SK-N-SH (cell line): ENCODE results near the gene TUT4. TPM values are rescaled to one million over a fixed set of nuclear protein-coding genes. Genes with fewer than 3 reads are reported as not detected.

Experiments used
- CTCF ChIA-PET: fragments of 300-600, 350-600 bp; formaldehyde crosslinking; extraction: SDS; loops from one replicate; lab custom pipeline; 2021; lab: Yijun Ruan, JAX
- POLR2A ChIA-PET: fragments of 350-600 bp; sonication (Branson Sonifier 250); formaldehyde crosslinking; extraction: SDS; loops from one replicate; lab custom pipeline; 2020; ENCODE audit warnings: antibody characterized with exemption, inconsistent platforms; lab: Yijun Ruan, JAX
- DNase-seq: peaks from one replicate; pipeline ENCODE4 v3.0.0; 2012
- H2AFZ ChIP-seq: fragments of 200-600 bp; sonication (generic); 2 replicates; pipeline ENCODE4 v1.8.1; 2016; ENCODE audit warnings: antibody characterized with exemption, mild to moderate bottlenecking, low read depth
- H3F3A ChIP-seq: fragments of 200-600 bp; sonication (generic); replicated peaks from 2 replicates; pipeline ENCODE3; 2016; ENCODE audit warnings: antibody characterized with exemption, mild to moderate bottlenecking; ENCODE audit not compliant: insufficient read depth
- H3K27ac ChIP-seq, 2 experiments: fragments of 200-500 bp in 1 of 2; fragments of 200-600 bp in 1 of 2; sonication (Bioruptor generic) in 1 of 2; sonication (generic), shearing (Covaris generic) in 1 of 2; 2 replicates each; pipeline versions ENCODE4 v1.5.1 to v1.6.1; 2014 to 2016; ENCODE audit warnings: low read depth in 2 of 2, inconsistent platforms in 1 of 2, low read length in 1 of 2, mild to moderate bottlenecking in 1 of 2, mixed read lengths in 1 of 2
- H3K27me3 ChIP-seq: fragments of 200-600 bp; sonication (generic), shearing (Covaris generic); 2 replicates; pipeline ENCODE4 v1.6.1; 2016; ENCODE audit warnings: mixed run types; ENCODE audit not compliant: insufficient read depth
- H3K36me3 ChIP-seq, 2 experiments: fragments of 200-500 bp in 1 of 2; fragments of 200-600 bp in 1 of 2; sonication (Bioruptor generic) in 1 of 2; sonication (generic) in 1 of 2; replicated peaks in 1 of 2; 2 replicates each; pipeline versions ENCODE3 to v1.5.1; 2014 to 2016; ENCODE audit warnings: low read length in 1 of 2, mild to moderate bottlenecking in 1 of 2; ENCODE audit not compliant: insufficient read depth in 2 of 2, control insufficient read depth in 1 of 2
- H3K4me1 ChIP-seq, 2 experiments: fragments of 200-500 bp in 1 of 2; fragments of 200-600 bp in 1 of 2; sonication (Bioruptor generic) in 1 of 2; sonication (generic), shearing (Covaris generic) in 1 of 2; 2 replicates each; pipeline versions ENCODE4 v1.5.1 to v1.6.1; 2014 to 2016; ENCODE audit warnings: low read depth in 1 of 2, low read length in 1 of 2, mixed run types in 1 of 2; ENCODE audit not compliant: insufficient read depth in 2 of 2, control insufficient read depth in 1 of 2
- H3K4me2 ChIP-seq: fragments of 200-600 bp; sonication (generic), shearing (Covaris generic); 2 replicates; pipeline ENCODE4 v1.6.1; 2017; ENCODE audit warnings: mixed run types
- H3K4me3 ChIP-seq, 2 experiments: fragments of 200-500 bp in 1 of 2; fragments of 200-600 bp in 1 of 2; sonication (Bioruptor generic) in 1 of 2; sonication (generic), shearing (Covaris generic) in 1 of 2; 2 replicates each; pipeline versions ENCODE4 v1.5.1 to v1.8.1; 2014 to 2016; ENCODE audit warnings: low read depth in 2 of 2, inconsistent platforms in 1 of 2, low read length in 1 of 2, mild to moderate bottlenecking in 1 of 2, mixed read lengths in 1 of 2, moderate library complexity in 1 of 2
- H3K79me2 ChIP-seq: fragments of 200-600 bp; sonication (generic); 2 replicates; pipeline ENCODE4 v1.8.1; 2017; ENCODE audit warnings: mild to moderate bottlenecking; ENCODE audit not compliant: insufficient read depth
- H3K9ac ChIP-seq: fragments of 200-600 bp; sonication (generic); 2 replicates; pipeline ENCODE4 v1.6.1; 2017; ENCODE audit warnings: mixed run types
- H3K9me2 ChIP-seq: fragments of 200-600 bp; sonication (generic); 2 replicates; pipeline ENCODE4 v1.6.1; 2017; ENCODE audit warnings: mixed run types
- H3K9me3 ChIP-seq: fragments of 200-600 bp; sonication (generic); 2 replicates; pipeline ENCODE4 v1.6.1; 2017; ENCODE audit warnings: mixed run types, mild to moderate bottlenecking, moderate library complexity
- H4K20me1 ChIP-seq: fragments of 200-600 bp; sonication (generic); 2 replicates; pipeline ENCODE4 v1.6.1; 2017; ENCODE audit warnings: mild to moderate bottlenecking, mixed run types; ENCODE audit not compliant: insufficient read depth
- EP300 ChIP-seq, 2 experiments: IDR thresholded peaks; 2 replicates each; pipeline versions ENCODE4 v1.4.0 to v1.6.1; 2012; ENCODE audit warnings: borderline replicate concordance in 1 of 2, low read depth in 1 of 2, low read length in 1 of 2
- FOXJ3 ChIP-seq: sonication (generic); formaldehyde crosslinking; IDR thresholded peaks from 2 replicates; pipeline ENCODE4 v1.5.1; 2020; ENCODE audit warnings: mild to moderate bottlenecking, missing genetic modification reagents
- GABPA ChIP-seq: IDR thresholded peaks from 2 replicates; pipeline ENCODE4 v1.4.0; 2012; ENCODE audit warnings: low read depth, mild to moderate bottlenecking
- GATA2 ChIP-seq: sonication (generic); formaldehyde crosslinking; IDR thresholded peaks from 2 replicates; pipeline ENCODE4 v1.5.0; 2020; ENCODE audit warnings: mild to moderate bottlenecking, missing genetic modification reagents
- JUND ChIP-seq: IDR thresholded peaks from 2 replicates; pipeline ENCODE4 v1.4.0; 2012
- NFIC ChIP-seq: IDR thresholded peaks from 2 replicates; pipeline ENCODE4 v1.4.0; 2012; ENCODE audit warnings: borderline replicate concordance
- POLR2AphosphoS5 ChIP-seq: IDR thresholded peaks from 2 replicates; pipeline ENCODE4 v1.6.1; 2012; ENCODE audit warnings: low read depth, low read length
- RCOR1 ChIP-seq: fragments of 150-350 bp; IDR thresholded peaks from 2 replicates; pipeline ENCODE4 v1.6.1; 2017; ENCODE audit warnings: antibody characterized with exemption, low read length
- RFX5 ChIP-seq: IDR thresholded peaks from 2 replicates; pipeline ENCODE4 v1.6.1; 2012; ENCODE audit warnings: mild to moderate bottlenecking, improper control_type of control experiment, low read length
- SMC3 ChIP-seq: IDR thresholded peaks from 2 replicates; pipeline ENCODE4 v1.6.1; 2012; ENCODE audit warnings: low read depth, low read length, improper control_type of control experiment
- TAF1 ChIP-seq: IDR thresholded peaks from 2 replicates; pipeline ENCODE4 v1.6.1; 2012; ENCODE audit warnings: low read depth, mild to moderate bottlenecking, low read length, moderate library complexity, borderline replicate concordance
- TCF12 ChIP-seq: IDR thresholded peaks from 2 replicates; pipeline ENCODE4 v1.4.0; 2012
- YY1 ChIP-seq: IDR thresholded peaks from 2 replicates; pipeline ENCODE4 v1.4.0; 2012; ENCODE audit warnings: low read depth, mild to moderate bottlenecking
- WGBS: methylation state at CpG from one replicate; pipeline ENCODE4 v1.1.6; 2017; ENCODE audit warnings: low lambda C conversion rate; 5-methylcytosine and 5-hydroxymethylcytosine counted together
- polyA plus RNA-seq, 3 experiments: library from polyadenylated mRNA; depleted of rRNA; stranded (reverse); fragments of >200 nt; gene quantifications; 2 replicates each; pipeline ENCODE4 v1.2.3, GENCODE V29; 2012
- TF ChIP-seq, protein P1 (sequence below): IDR thresholded peaks from 2 replicates; pipeline ENCODE4 v1.6.1; 2012; ENCODE audit warnings: mild to moderate bottlenecking, low read depth, low read length, moderate library complexity
- TF ChIP-seq, protein P2 (sequence below): fragments of 150-350 bp; IDR thresholded peaks from 2 replicates; pipeline ENCODE4 v1.6.1; 2016; ENCODE audit warnings: mild to moderate bottlenecking, low read depth, low read length
- TF ChIP-seq, protein P3 (sequence below): fragments of 150-350 bp; IDR thresholded peaks from 2 replicates; pipeline ENCODE4 v1.6.1; 2017; ENCODE audit warnings: antibody characterized with exemption, low read length, low read depth, borderline replicate concordance
- TF ChIP-seq, protein P4 (sequence below): IDR thresholded peaks from 2 replicates; pipeline ENCODE4 v1.4.0; 2012; ENCODE audit warnings: low read depth, borderline replicate concordance

TUT4 gene
- polyA plus RNA-seq, 1 of the 3 experiments (the other 2 are of a cell fraction): 28.3 TPM

DNA sequence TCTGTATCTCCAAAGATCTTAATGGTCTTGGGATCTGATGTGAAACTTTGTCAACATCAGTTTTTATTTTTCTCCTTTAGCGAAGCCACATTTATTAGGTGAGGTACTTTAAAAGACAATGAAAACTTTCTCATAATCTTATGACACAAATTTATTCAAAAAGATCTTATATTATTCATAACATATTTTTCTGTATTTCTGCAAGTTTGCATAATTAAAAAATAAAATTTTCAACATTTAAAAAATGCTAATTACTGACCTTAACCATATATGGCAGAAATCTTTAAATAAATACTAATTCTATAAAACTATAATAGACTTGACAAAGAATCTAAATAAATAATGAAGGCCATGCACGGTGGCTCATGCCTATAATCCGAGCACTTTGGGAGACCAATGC, 75.9 kb downstream of the TUT4 start (continued):
- no peak for TF ChIP-seq GATA2 (CRISPR knock-in tag)

DNA sequence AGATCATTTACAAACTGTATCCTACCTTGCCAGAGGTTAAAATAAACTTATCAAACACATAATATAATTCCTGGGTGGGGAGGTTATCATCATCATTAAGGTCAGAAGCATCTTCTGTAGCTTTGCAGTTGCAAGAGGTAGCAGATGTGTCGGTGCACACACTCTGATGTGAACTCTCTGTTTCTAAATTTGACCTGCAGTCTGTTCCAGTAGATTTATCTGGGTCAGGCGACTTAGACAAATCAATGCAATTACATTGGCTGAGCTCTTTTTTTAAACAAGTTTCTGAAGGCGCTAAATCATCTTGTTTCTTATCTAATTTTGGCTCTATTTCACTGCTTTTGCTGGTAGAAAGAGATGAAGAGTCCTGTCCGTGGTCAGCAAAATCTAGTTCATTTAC, 78.1 kb downstream of the TUT4 start:
- no peak overlapping the region for H3K9ac ChIP-seq
- TF ChIP-seq, protein P1, sequence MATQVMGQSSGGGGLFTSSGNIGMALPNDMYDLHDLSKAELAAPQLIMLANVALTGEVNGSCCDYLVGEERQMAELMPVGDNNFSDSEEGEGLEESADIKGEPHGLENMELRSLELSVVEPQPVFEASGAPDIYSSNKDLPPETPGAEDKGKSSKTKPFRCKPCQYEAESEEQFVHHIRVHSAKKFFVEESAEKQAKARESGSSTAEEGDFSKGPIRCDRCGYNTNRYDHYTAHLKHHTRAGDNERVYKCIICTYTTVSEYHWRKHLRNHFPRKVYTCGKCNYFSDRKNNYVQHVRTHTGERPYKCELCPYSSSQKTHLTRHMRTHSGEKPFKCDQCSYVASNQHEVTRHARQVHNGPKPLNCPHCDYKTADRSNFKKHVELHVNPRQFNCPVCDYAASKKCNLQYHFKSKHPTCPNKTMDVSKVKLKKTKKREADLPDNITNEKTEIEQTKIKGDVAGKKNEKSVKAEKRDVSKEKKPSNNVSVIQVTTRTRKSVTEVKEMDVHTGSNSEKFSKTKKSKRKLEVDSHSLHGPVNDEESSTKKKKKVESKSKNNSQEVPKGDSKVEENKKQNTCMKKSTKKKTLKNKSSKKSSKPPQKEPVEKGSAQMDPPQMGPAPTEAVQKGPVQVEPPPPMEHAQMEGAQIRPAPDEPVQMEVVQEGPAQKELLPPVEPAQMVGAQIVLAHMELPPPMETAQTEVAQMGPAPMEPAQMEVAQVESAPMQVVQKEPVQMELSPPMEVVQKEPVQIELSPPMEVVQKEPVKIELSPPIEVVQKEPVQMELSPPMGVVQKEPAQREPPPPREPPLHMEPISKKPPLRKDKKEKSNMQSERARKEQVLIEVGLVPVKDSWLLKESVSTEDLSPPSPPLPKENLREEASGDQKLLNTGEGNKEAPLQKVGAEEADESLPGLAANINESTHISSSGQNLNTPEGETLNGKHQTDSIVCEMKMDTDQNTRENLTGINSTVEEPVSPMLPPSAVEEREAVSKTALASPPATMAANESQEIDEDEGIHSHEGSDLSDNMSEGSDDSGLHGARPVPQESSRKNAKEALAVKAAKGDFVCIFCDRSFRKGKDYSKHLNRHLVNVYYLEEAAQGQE: no peak
- TF ChIP-seq, protein P2, sequence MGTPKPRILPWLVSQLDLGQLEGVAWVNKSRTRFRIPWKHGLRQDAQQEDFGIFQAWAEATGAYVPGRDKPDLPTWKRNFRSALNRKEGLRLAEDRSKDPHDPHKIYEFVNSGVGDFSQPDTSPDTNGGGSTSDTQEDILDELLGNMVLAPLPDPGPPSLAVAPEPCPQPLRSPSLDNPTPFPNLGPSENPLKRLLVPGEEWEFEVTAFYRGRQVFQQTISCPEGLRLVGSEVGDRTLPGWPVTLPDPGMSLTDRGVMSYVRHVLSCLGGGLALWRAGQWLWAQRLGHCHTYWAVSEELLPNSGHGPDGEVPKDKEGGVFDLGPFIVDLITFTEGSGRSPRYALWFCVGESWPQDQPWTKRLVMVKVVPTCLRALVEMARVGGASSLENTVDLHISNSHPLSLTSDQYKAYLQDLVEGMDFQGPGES: no peak
- TF ChIP-seq SMC3 (no peak), RCOR1 (no peak), NFIC (no peak), GABPA (no peak), FOXJ3 (CRISPR knock-in tag) (no peak), POLR2AphosphoS5 (no peak), EP300 (IDR thresholded peaks at IDR 0.05; ENCODE audit: borderline replicate concordance in 1 of 2, low read depth in 1 of 2, low read length in 1 of 2) (no peak), JUND (no peak), TAF1 (no peak), YY1 (no peak), RFX5 (no peak), TCF12 (no peak)
- TF ChIP-seq, protein P3, sequence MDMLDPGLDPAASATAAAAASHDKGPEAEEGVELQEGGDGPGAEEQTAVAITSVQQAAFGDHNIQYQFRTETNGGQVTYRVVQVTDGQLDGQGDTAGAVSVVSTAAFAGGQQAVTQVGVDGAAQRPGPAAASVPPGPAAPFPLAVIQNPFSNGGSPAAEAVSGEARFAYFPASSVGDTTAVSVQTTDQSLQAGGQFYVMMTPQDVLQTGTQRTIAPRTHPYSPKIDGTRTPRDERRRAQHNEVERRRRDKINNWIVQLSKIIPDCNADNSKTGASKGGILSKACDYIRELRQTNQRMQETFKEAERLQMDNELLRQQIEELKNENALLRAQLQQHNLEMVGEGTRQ: no peak
- TF ChIP-seq, protein P4, sequence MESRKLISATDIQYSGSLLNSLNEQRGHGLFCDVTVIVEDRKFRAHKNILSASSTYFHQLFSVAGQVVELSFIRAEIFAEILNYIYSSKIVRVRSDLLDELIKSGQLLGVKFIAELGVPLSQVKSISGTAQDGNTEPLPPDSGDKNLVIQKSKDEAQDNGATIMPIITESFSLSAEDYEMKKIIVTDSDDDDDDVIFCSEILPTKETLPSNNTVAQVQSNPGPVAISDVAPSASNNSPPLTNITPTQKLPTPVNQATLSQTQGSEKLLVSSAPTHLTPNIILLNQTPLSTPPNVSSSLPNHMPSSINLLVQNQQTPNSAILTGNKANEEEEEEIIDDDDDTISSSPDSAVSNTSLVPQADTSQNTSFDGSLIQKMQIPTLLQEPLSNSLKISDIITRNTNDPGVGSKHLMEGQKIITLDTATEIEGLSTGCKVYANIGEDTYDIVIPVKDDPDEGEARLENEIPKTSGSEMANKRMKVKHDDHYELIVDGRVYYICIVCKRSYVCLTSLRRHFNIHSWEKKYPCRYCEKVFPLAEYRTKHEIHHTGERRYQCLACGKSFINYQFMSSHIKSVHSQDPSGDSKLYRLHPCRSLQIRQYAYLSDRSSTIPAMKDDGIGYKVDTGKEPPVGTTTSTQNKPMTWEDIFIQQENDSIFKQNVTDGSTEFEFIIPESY: no peak
- DNase-seq: no peak
- WGBS: 96% methylated on average over 4 of the region's 4 CpGs
- peaks cover 8% of the 10 kb centered on the region for H3F3A ChIP-seq
- no peak overlapping the region for H2AFZ ChIP-seq
- peaks cover 48 to 70% of the 10 kb centered on the region in 2 experiments for H3K36me3 ChIP-seq
- H3K4me2 ChIP-seq: no peak overlapping the region
- H3K4me3 ChIP-seq: no peak overlapping the region
- no peaks in the 10 kb centered on the region for H3K27me3 ChIP-seq
- H3K9me3 ChIP-seq: no peaks in the 10 kb centered on the region
- no peak overlapping the region for H3K27ac ChIP-seq
- H3K9me2 ChIP-seq: no peaks in the 10 kb centered on the region
- CTCF ChIA-PET: no interaction called here
- no peaks in the 10 kb centered on the region; a peak in 1 of 4 replicates for H3K4me1 ChIP-seq
- H3K79me2 ChIP-seq: no peaks in the 10 kb centered on the region; the same call in 1 of the 2 replicates
- POLR2A ChIA-PET: no interaction called here
- no peaks in the 10 kb centered on the region for H4K20me1 ChIP-seq
